Caco-2 (cell line): ENCODE results near the gene GPBP1. TPM values are rescaled to one million over a fixed set of nuclear protein-coding genes. Genes with fewer than 3 reads are reported as not detected.
"Not testable (repeated sequence)": the region's sequence is repeated elsewhere in the genome, so short reads cannot be mapped to it uniquely, and the experiment has no call there.

Experiments
- BruUV-seq: library from RNA; stranded (reverse); fragments of 400-500 nt; replicated peaks from 2 replicates; lab custom pipeline; 2021; lab: Mats Ljungman, UMichigan
- CTCF ChIA-PET: fragments of 300-600 bp; sonication (Branson Sonifier 250); formaldehyde crosslinking; loops from one replicate; lab custom pipeline; 2022; ENCODE audit warnings: antibody characterized with exemption; lab: Charles Lee
- POLR2A ChIA-PET: fragments of 300-600 bp; sonication (Branson Sonifier 250); formaldehyde crosslinking; loops from one replicate; lab custom pipeline; 2022; ENCODE audit warnings: antibody characterized with exemption; lab: Charles Lee
- DNase-seq, 2 experiments: peaks; one replicate each; pipeline versions ENCODE4 v3.0.0 to v3.0.0-alpha.2; 2020 to 2022
- H3K27me3 ChIP-seq: replicated peaks from 2 replicates; pipeline ENCODE4 v1.6.0; 2011; ENCODE audit warnings: low read length; ENCODE audit not compliant: control insufficient read depth, insufficient read depth
- H3K36me3 ChIP-seq: 2 replicates; pipeline ENCODE4 v1.5.1; 2011; ENCODE audit warnings: low read length; ENCODE audit not compliant: control insufficient read depth, insufficient read depth
- H3K4me1 ChIP-seq: fragments of 250-450 bp; sonication (Bioruptor Pico); 2 replicates; pipeline ENCODE4 v1.5.1; 2020; ENCODE audit warnings: mild to moderate bottlenecking
- H3K4me3 ChIP-seq: 2 replicates; pipeline ENCODE4 v1.5.1; 2011; ENCODE audit warnings: low read depth, mild to moderate bottlenecking, control low read depth, low read length
- H3K9me3 ChIP-seq: fragments of 250-450 bp; sonication (Bioruptor Pico); 2 replicates; pipeline ENCODE4 v1.5.1; 2020; ENCODE audit warnings: mild to moderate bottlenecking, moderate library complexity
- H3K27ac Mint-ChIP-seq: one replicate; pipeline ENCODE4 v1.8.0; 2022; ENCODE audit warnings: mixed read lengths; ENCODE audit not compliant: unreplicated experiment
- H3K27me3 Mint-ChIP-seq: one replicate; pipeline ENCODE4 v1.8.0; 2022; ENCODE audit warnings: mixed read lengths; ENCODE audit not compliant: insufficient read depth, unreplicated experiment
- H3K36me3 Mint-ChIP-seq: one replicate; pipeline ENCODE4 v1.8.0; 2022; ENCODE audit warnings: mild to moderate bottlenecking, mixed read lengths; ENCODE audit not compliant: insufficient read depth, unreplicated experiment
- H3K4me1 Mint-ChIP-seq: one replicate; pipeline ENCODE4 v1.8.0; 2022; ENCODE audit warnings: low read depth, mixed read lengths; ENCODE audit not compliant: unreplicated experiment
- H3K4me3 Mint-ChIP-seq: one replicate; pipeline ENCODE4 v1.8.0; 2022; ENCODE audit warnings: mild to moderate bottlenecking, moderate library complexity, mixed read lengths; ENCODE audit not compliant: unreplicated experiment
- H3K9me3 Mint-ChIP-seq: one replicate; pipeline ENCODE4 v1.8.0; 2022; ENCODE audit warnings: mixed read lengths; ENCODE audit not compliant: unreplicated experiment
- CTCF ChIP-seq, 2 experiments: fragments of 200-600 bp in 1 of 2; IDR thresholded peaks; 1 replicate in 1 of 2; 2 replicates in 1 of 2; pipeline versions ENCODE4 v1.5.1 to v1.8.0; 2011 to 2022; ENCODE audit warnings: antibody characterized with exemption in 1 of 2, control low read depth in 1 of 2, inconsistent platforms in 1 of 2, low read depth in 1 of 2, low read length in 1 of 2, mild to moderate bottlenecking in 1 of 2, moderate library complexity in 1 of 2; ENCODE audit not compliant: insufficient read depth in 1 of 2, severe bottlenecking in 1 of 2, unreplicated experiment in 1 of 2
- intact Hi-C: fragments of 100-400 bp; cut with micrococcal nuclease; formaldehyde crosslinking; loops from one replicate; pipeline ENCODE4 v1.10.0; 2022; ENCODE audit not compliant: unreplicated experiment
- total RNA-seq: library from RNA; stranded (reverse); gene quantifications from 2 replicates; pipeline ENCODE4 v1.2.3, GENCODE V29; 2022

The GPBP1 gene
- total RNA-seq, 1 experiment from 2014 or later, result 100 TPM

- Histone ChIP-seq H3K4me3 (no peak overlapping the region), H3K4me1 (peaks cover 8% of the 10 kb centered on the region; the same call in 1 of the 2 replicates), H3K36me3 (no peaks in the 10 kb centered on the region; the same call in 1 of the 2 replicates), H3K9me3 (no peaks in the 10 kb centered on the region), H3K27me3 (no peaks in the 10 kb centered on the region)
- H3K9me3 Mint-ChIP-seq, result no peaks in the 10 kb centered on the region
- intact Hi-C loops, result no loop called here
- CTCF ChIA-PET, result no interaction called here
- no TSS peak for BruUV-seq
- no peak for TF ChIP-seq CTCF (IDR thresholded peaks at IDR 0.05; ENCODE audit: insufficient read depth in 1 of 2, low read depth in 1 of 2, low read length in 1 of 2, severe bottlenecking in 1 of 2, unreplicated experiment in 1 of 2)
- peak overlapping the region; percentile 97 for H3K4me3 Mint-ChIP-seq
- peaks cover 7% of the 10 kb centered on the region for H3K4me1 Mint-ChIP-seq
- DNase-seq, result no peak
- no peak overlapping the region for H3K27ac Mint-ChIP-seq
- POLR2A ChIA-PET, result no interaction called here
- H3K36me3 Mint-ChIP-seq, result peaks cover 83% of the 10 kb centered on the region
- H3K27me3 Mint-ChIP-seq, result no peaks in the 10 kb centered on the region
Measured at GRCh38 chr5:57177479-57178156, 3.8 kb downstream of the GPBP1 start.

DNA sequence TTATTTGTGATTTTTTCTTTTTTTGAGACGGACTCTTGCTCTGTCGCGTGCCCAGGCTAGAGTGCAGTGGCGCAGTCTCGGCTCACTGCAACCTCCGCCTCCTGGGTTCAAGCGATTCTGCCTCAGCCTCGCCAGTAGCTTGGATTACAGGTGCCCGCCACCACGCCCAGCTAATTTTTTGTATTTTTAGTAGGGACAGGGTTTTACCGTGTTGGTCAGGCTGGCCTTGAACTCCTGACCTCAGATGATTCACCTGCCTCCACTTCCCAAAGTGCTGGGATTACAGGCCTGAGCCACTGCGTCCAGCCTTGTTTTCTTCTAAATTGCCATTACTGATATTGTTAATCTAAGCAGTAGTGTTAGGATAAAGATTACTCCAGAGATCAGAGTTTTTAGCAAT lies 4.4 kb downstream of the GPBP1 start:
- Mint-ChIP-seq H3K36me3 (peaks cover 88% of the 10 kb centered on the region), H3K4me3 (peak overlapping the region; percentile 56)
- H3K27ac Mint-ChIP-seq, BruUV-seq, H3K4me1 Mint-ChIP-seq, intact Hi-C loops, H3K27me3 Mint-ChIP-seq, H3K4me3 ChIP-seq, DNase-seq, H3K4me1 ChIP-seq, H3K36me3 ChIP-seq, H3K27me3 ChIP-seq, H3K9me3 Mint-ChIP-seq, POLR2A ChIA-PET, H3K9me3 ChIP-seq, CTCF ChIA-PET: not testable (repeated sequence)

DNA sequence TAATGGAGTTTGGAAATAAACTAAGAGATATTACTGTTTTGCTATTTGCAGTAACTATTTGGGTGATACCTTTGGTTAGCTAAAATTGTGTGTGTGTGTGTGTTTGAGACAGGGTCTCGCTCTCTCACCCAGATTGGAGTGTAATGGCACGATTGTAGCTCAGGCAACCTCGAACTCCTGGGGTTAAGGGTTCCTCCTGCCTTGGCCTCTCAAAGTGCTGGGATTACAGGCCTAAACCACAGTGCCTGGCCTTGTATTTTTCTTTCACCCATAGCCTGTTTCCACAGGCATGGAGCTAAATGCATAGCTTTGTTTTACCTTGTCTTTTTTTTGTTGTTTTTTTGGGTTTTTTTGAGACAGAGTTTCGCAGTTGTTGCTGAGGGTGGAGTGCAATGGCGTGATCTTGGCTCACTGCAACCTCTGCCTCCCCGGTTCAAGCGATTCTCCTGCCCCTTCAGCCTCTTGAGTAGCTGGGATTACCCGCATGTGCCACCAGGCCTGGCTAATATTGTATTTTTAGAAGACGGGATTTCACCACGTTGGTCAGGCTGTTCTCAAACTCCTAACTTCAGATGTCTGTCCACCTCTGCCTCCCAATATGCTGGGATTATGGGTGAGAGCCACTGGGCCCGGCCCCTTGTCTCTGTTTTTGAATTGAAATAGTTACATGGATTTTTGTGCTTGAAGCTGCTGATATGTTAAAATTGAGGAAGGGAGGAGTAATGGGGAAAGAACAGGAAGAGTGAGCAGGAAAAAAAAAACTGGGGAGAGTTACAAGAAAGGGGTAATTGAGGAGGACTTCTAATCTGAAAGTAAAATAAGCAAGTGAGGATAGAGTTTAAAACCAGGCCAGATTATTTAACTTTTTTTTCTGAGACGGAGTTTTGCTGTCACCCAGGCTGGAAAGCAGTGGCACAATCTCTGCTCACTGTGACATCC lies 5.7 kb downstream of the GPBP1 start:
- POLR2A ChIA-PET, result no interaction called here
- peak overlapping the region; percentile 43 for H3K27ac Mint-ChIP-seq

More for the DNA sequence above, 5.7 kb downstream of the GPBP1 start:
- Mint-ChIP-seq H3K27me3 (no peaks in the 10 kb centered on the region), H3K9me3 (no peaks in the 10 kb centered on the region), H3K36me3 (peaks cover 87% of the 10 kb centered on the region), H3K4me3 (no peak overlapping the region), H3K4me1 (peaks cover 7% of the 10 kb centered on the region)
- Histone ChIP-seq H3K27me3 (no peaks in the 10 kb centered on the region), H3K9me3 (no peaks in the 10 kb centered on the region), H3K36me3 (no peaks in the 10 kb centered on the region; the same call in 1 of the 2 replicates), H3K4me1 (peaks cover 12% of the 10 kb centered on the region), H3K4me3 (no peak overlapping the region)
- TF ChIP-seq CTCF (IDR thresholded peaks at IDR 0.05; ENCODE audit: insufficient read depth in 1 of 2, low read depth in 1 of 2, low read length in 1 of 2, severe bottlenecking in 1 of 2, unreplicated experiment in 1 of 2), result no peak
- no peak for DNase-seq
- no TSS peak for BruUV-seq
- CTCF ChIA-PET, result no interaction called here
- intact Hi-C loops, result no loop called here
